Mucosa of stomach (tissue), 1 donor: Measurements from ENCODE around the gene NKX1-1.

ENCODE experiments used
- H3K27me3 ChIP-seq: one replicate; pipeline ENCODE4 v1.7.0; 2013; ENCODE audit warnings: mild to moderate bottlenecking, low read length; ENCODE audit not compliant: control insufficient read depth, insufficient read depth
- H3K36me3 ChIP-seq: one replicate; pipeline ENCODE4 v1.7.0; 2013; ENCODE audit warnings: low read length; ENCODE audit not compliant: control insufficient read depth, insufficient read depth
- H3K4me1 ChIP-seq: one replicate; pipeline ENCODE4 v1.7.0; 2013; ENCODE audit warnings: mild to moderate bottlenecking, low read length; ENCODE audit not compliant: control insufficient read depth, insufficient read depth
- H3K4me3 ChIP-seq: one replicate; pipeline ENCODE4 v1.7.0; 2013; ENCODE audit warnings: low read length
- H3K9ac ChIP-seq: one replicate; pipeline ENCODE4 v1.7.0; 2013; ENCODE audit warnings: mild to moderate bottlenecking, low read length, moderate library complexity
- H3K9me3 ChIP-seq: one replicate; pipeline ENCODE4 v1.7.0; 2013; ENCODE audit warnings: mild to moderate bottlenecking, low read length, moderate library complexity; ENCODE audit not compliant: control insufficient read depth
- donor health status: Pancreatic carcinoma.

NKX1-1 gene

GRCh38 chr4:1383728-1384591 is 22.3 kb downstream of the NKX1-1 start:
- H3K9me3 ChIP-seq = no peaks in the 10 kb centered on the region
- no peaks in the 10 kb centered on the region for H3K36me3 ChIP-seq
- H3K27me3 ChIP-seq = no peaks in the 10 kb centered on the region
- no peak overlapping the region for H3K9ac ChIP-seq
- no peak overlapping the region for H3K4me3 ChIP-seq
- H3K4me1 ChIP-seq = no peaks in the 10 kb centered on the region

- Histone ChIP-seq H3K9ac (no peak overlapping the region), H3K36me3 (no peaks in the 10 kb centered on the region), H3K4me1 (no peaks in the 10 kb centered on the region), H3K9me3 (no peaks in the 10 kb centered on the region), H3K27me3 (no peaks in the 10 kb centered on the region), H3K4me3 (no peak overlapping the region)
Measured at GRCh38 chr4:1382776-1383727, 23.2 kb downstream of the NKX1-1 start.

- no peaks in the 10 kb centered on the region for H3K36me3 ChIP-seq
- no peak overlapping the region for H3K4me3 ChIP-seq
Measured at GRCh38 chr4:1381944-1382541, 24.2 kb downstream of the NKX1-1 start.

GRCh38 chr4:1381181-1381621 is 25.0 kb downstream of the NKX1-1 start:
- Histone ChIP-seq H3K36me3 (no peaks in the 10 kb centered on the region), H3K9ac (no peak overlapping the region), H3K4me1 (no peaks in the 10 kb centered on the region), H3K9me3 (no peaks in the 10 kb centered on the region), H3K27me3 (no peaks in the 10 kb centered on the region), H3K4me3 (no peak overlapping the region)

More at GRCh38 chr4:1381944-1382541, 24.2 kb downstream of the NKX1-1 start:
- no peaks in the 10 kb centered on the region for H3K9me3 ChIP-seq
- no peaks in the 10 kb centered on the region for H3K27me3 ChIP-seq
- H3K4me1 ChIP-seq = no peaks in the 10 kb centered on the region
- no peak overlapping the region for H3K9ac ChIP-seq

DNA sequence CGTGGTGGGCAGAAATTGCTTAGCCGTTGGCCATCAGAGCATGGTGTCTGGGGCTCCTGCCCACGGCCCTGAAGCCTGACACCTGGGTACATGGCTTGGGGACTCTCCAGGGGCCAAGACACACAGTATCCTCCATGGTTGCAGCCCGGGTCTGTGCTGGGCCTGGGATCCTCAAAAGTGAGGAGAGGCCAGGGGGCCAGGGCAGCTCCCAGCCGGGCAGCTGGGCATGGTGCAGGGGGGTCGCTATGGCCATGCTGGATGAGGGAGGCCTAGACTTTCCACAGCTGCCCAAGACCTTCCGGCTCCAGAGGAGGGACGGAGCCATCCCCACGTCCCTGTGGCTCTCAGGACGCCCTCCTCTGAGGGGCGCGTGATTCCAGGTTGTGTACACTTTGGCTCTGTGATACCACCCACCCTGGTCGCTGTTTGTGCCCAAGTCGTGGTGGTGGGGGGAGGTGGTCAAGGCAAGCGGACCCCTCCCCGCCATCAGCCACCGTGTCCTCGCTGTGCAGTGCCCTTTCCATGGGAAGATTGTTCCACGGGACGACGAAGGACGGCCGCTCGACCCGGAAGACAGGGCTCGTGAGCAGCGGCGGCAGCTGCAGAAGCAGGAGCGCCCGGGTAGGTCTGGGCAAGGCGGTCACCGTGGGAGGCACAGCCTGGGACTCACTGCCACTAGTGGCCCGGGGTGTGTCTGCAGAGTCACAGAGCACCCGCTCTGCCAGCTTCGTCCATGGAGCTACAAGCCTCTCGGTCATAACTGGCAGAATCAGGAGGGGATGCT is 25.7 kb downstream of the NKX1-1 start:
- H3K9ac ChIP-seq = no peak overlapping the region
- H3K4me3 ChIP-seq = no peak overlapping the region
- H3K27me3 ChIP-seq = no peaks in the 10 kb centered on the region
- H3K4me1 ChIP-seq = no peaks in the 10 kb centered on the region
- no peaks in the 10 kb centered on the region for H3K9me3 ChIP-seq
- H3K36me3 ChIP-seq = no peaks in the 10 kb centered on the region

- no peaks in the 10 kb centered on the region for H3K36me3 ChIP-seq
- H3K4me3 ChIP-seq = no peak overlapping the region
- H3K27me3 ChIP-seq = no peaks in the 10 kb centered on the region
- no peak overlapping the region for H3K9ac ChIP-seq
- H3K9me3 ChIP-seq = no peaks in the 10 kb centered on the region
- no peaks in the 10 kb centered on the region for H3K4me1 ChIP-seq
Measured at GRCh38 chr4:1379801-1380331, 26.4 kb downstream of the NKX1-1 start.

GRCh38 chr4:1379351-1379781 is 26.9 kb downstream of the NKX1-1 start:
- Histone ChIP-seq H3K4me1 (no peaks in the 10 kb centered on the region), H3K27me3 (no peaks in the 10 kb centered on the region)

GRCh38 chr4:1378559-1379231 is 27.5 kb downstream of the NKX1-1 start:
- no peaks in the 10 kb centered on the region for H3K4me1 ChIP-seq
- no peaks in the 10 kb centered on the region for H3K27me3 ChIP-seq
- H3K9ac ChIP-seq = no peak overlapping the region
- H3K9me3 ChIP-seq = no peaks in the 10 kb centered on the region
- no peaks in the 10 kb centered on the region for H3K36me3 ChIP-seq
- H3K4me3 ChIP-seq = no peak overlapping the region

More at GRCh38 chr4:1379351-1379781, 26.9 kb downstream of the NKX1-1 start:
- Histone ChIP-seq H3K36me3 (no peaks in the 10 kb centered on the region), H3K9ac (no peak overlapping the region), H3K9me3 (no peaks in the 10 kb centered on the region), H3K4me3 (no peak overlapping the region)

DNA sequence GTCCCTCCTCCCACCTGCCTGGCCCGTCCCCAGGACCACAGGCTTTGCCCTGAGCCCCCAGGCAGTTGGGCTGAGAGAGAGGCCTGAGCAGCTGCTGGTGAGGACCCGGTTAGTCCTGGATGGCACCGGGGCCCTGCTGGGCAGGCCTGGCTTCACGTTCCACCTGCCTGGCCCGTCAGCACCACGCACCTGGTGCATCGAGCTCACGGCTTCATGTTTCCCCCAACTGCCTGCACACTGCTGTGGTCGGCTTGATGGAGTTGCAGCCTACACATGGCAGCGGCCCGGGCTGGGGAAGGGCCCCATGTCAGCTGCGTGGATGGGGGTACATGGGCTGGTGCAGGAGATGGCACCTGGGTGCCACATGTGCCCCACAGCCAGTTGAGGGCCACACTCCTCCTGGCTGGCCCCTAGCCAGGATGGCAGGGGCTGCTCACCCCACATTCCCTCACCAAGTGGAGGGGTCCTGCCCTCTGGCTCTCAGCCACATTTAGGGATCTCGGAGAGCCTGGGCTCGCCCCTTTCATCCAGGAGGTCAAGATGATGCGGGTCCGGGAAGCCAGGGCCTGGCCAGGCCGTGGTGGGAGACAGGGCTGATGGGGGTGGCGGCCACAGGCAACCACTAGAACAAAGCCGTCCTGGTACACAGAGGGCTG is 28.5 kb downstream of the NKX1-1 start:
- no peak overlapping the region for H3K4me3 ChIP-seq
- no peaks in the 10 kb centered on the region for H3K9me3 ChIP-seq
- no peaks in the 10 kb centered on the region for H3K27me3 ChIP-seq
- no peak overlapping the region for H3K9ac ChIP-seq
- no peaks in the 10 kb centered on the region for H3K36me3 ChIP-seq
- no peaks in the 10 kb centered on the region for H3K4me1 ChIP-seq

DNA sequence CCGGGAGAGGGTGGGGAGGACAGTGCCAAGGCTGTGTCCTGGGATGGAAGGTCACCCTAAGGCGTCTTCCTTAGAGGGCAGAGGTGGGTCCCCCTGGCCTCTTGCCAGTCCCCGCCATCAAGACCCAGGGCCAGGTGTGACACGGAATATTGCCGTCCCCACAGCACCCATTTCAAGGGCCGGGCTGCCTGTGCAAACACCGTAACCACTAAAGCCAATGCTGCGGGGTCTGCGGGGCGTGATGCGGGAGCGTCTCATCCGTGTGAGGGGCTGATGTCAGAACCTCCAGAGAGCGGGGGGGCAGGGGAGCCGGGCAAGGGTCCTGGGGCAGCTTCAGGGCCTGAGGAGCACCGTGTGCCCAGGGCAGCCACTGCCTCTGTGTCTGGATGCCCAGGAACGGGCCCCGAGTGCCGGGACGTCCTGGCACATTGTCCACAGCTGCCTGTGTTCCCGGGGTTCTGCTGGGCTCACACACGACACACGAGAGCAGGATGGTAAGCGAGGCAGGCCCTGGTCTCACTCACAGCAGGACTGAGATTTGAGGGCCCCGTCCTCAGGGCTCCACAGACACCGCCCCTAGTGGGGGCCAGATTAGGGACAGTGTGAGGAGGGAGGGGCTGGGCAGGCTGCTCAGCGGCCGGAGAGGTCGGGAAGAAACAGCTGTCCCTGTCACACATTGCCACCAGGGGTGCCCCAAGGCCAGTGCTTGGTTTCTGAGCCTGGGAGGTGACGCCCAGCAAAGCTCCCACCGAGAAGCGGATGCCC is 29.2 kb downstream of the NKX1-1 start:
- Histone ChIP-seq H3K9ac (no peak overlapping the region), H3K9me3 (no peaks in the 10 kb centered on the region), H3K36me3 (no peaks in the 10 kb centered on the region), H3K27me3 (no peaks in the 10 kb centered on the region), H3K4me1 (no peaks in the 10 kb centered on the region), H3K4me3 (no peak overlapping the region)
